Gastroesophageal sphincter (tissue), 3 donors: ENCODE measurements around the gene MAML2.

ENCODE experiments used
- POLR2A ChIP-seq, 2 donors: fragments of 450-650 bp; IDR thresholded peaks; one replicate each; pipeline ENCODE4 v1.6.1; 2017; ENCODE audit warnings: antibody characterized with exemption in 2 of 2, mild to moderate bottlenecking in 2 of 2, moderate library complexity in 1 of 2
- POLR2AphosphoS5 ChIP-seq: sonication (generic); formaldehyde crosslinking; IDR thresholded peaks from one replicate; pipeline ENCODE4 v1.6.1; 2017; ENCODE audit warnings: antibody characterized with exemption
- TF ChIP-seq, protein P1 (sequence below), 4 experiments: fragments of 200-600 bp in 2 of 4; fragments of 450-650 bp in 2 of 4; sonication (generic) in 1 of 4; IDR thresholded peaks; one replicate each; pipeline ENCODE4 v1.5.1; 2017 to 2019; ENCODE audit warnings: antibody characterized with exemption in 4 of 4, mild to moderate bottlenecking in 2 of 4, moderate library complexity in 2 of 4

DNA sequence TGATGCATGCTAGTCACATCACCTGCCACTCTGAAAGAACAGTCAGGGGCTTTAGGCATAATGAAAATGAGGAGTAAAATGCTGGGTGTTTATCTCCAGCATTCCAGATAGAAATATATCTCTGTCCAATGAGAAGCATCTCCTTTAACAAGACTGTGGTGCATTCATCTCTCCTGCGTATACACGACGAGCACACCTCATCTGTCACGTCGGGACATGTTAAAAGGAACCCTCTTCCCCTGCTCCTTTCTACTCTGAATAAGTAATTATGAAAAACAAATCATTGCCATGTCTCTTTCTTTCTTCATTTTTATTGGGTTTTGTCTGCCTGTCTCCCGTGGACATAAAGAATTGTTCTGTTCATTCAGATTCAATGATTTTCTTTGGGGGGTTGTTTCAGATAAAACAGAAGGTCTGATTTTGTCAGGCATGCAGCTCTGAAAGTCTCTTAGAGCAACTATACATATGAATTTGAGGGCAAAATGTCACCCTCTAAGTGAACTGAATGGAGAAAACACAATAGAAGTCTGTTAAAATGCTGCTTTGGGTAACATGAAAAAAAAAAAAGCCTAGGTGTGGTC lies 195.0 kb downstream of the MAML2 start:
- TF ChIP-seq, protein P1, sequence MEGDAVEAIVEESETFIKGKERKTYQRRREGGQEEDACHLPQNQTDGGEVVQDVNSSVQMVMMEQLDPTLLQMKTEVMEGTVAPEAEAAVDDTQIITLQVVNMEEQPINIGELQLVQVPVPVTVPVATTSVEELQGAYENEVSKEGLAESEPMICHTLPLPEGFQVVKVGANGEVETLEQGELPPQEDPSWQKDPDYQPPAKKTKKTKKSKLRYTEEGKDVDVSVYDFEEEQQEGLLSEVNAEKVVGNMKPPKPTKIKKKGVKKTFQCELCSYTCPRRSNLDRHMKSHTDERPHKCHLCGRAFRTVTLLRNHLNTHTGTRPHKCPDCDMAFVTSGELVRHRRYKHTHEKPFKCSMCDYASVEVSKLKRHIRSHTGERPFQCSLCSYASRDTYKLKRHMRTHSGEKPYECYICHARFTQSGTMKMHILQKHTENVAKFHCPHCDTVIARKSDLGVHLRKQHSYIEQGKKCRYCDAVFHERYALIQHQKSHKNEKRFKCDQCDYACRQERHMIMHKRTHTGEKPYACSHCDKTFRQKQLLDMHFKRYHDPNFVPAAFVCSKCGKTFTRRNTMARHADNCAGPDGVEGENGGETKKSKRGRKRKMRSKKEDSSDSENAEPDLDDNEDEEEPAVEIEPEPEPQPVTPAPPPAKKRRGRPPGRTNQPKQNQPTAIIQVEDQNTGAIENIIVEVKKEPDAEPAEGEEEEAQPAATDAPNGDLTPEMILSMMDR (IDR thresholded peaks at IDR 0.05): no peak
- TF ChIP-seq POLR2A (IDR thresholded peaks at IDR 0.05) (no peak), POLR2AphosphoS5 (no peak)
